GM18519 (cell line): ENCODE measurements around the gene IQSEC1.
A peak's percentile ranks its signal among the peaks of the same experiment; 100 is the strongest.

ENCODE experiments used
- ATAC-seq: cut with Tn5 transposase; IDR thresholded peaks from one replicate; pipeline ENCODE4 v1.9.1; 2021; ENCODE audit warnings: mild to moderate bottlenecking, moderate library complexity; ENCODE audit not compliant: unreplicated experiment, low FRiP score

IQSEC1 gene

DNA sequence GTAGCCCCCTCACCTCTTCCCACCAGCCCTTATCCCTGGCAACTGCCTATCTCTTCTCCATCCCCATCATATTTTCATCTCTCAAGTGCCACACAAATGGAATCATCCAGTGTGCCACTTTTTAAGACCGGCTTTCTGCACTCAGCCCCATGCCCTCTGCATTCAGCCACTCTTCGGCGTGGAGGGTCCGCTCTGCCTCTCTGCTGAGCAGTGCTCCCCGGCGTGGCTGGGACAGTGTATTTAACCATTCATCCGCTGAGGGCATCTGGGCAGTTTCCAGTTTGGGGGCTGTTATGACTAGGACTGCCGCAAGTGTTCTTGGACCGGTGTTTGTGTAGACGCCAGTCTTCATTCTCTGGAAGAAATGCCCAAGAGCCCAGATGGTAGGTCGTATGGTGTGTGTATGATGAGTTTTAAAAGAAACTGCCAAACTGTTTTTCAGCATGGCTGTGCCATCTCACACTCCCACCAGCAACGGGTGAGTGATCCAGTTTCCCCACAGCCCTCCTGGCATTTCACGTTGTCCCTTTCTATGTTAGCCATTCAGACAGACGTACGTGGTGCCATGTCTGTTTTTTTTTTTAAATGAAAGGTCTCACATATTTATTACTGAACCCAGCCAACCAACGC is 20.9 kb downstream of the IQSEC1 start:
- ATAC-seq: no peak

DNA sequence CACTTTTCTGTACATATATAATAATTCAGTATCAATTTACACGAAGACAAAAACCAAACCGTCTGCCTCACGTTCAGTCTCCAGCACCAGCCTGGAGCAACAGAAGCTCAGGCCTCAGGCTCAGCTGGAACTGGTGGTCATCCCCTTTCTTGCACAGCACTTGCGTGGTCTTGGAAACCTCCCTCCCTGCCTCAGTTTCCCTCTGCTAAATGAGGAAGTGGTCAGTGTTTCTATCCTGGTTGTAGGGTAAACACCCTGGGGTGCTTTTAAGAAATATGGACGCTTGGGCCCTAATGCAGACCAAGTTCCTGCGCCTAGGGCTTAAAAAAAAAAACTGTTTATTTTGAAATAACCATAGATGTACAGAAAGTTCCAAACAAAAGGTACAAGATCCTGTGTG is 21.6 kb downstream of the IQSEC1 start:
- no peak for ATAC-seq

DNA sequence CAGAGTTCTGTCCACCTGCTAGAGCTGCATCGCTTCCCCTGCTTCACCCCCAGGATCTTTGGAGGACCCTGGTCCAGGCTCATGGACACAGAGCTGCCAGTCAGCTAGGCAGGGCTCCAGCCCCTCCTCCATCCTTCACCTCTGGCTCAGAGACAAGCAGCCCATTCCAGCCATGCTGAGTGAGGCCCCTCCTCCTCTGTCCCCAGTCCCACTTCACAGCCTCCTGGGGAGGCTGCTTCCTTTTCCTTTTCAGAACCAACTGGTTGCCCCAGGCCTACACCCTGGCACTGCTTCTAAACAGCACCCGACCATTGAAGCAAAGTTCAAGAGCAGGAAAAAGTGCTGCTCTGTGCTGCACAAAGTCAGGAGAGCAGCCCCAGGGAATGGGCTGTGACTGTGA is 22.2 kb downstream of the IQSEC1 start:
- no peak for ATAC-seq

- no peak for ATAC-seq
Observed at GRCh38 chr3:13050446-13050845, 22.8 kb downstream of the IQSEC1 start.

DNA sequence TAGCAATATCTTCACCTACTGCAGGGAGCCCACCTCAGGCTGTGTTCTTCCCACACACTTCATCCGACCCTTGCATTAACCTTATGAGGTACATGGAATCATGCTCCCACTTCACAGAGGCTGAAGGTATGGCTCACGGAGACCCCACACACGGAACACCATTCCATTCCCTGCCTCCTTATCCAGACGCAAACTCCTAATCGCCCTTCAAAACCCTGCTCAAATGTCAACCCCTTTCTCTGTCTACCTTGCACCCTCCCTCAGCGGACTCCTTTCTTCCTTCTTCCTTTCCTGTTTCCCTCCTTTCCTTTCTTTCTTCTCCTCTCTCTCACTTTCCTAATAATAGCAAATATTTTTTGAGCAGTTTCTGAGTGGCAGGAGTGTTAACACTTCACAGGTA is 23.8 kb downstream of the IQSEC1 start:
- no peak for ATAC-seq

GRCh38 chr3:13047296-13048165 is 25.7 kb downstream of the IQSEC1 start:
- no peak for ATAC-seq

DNA sequence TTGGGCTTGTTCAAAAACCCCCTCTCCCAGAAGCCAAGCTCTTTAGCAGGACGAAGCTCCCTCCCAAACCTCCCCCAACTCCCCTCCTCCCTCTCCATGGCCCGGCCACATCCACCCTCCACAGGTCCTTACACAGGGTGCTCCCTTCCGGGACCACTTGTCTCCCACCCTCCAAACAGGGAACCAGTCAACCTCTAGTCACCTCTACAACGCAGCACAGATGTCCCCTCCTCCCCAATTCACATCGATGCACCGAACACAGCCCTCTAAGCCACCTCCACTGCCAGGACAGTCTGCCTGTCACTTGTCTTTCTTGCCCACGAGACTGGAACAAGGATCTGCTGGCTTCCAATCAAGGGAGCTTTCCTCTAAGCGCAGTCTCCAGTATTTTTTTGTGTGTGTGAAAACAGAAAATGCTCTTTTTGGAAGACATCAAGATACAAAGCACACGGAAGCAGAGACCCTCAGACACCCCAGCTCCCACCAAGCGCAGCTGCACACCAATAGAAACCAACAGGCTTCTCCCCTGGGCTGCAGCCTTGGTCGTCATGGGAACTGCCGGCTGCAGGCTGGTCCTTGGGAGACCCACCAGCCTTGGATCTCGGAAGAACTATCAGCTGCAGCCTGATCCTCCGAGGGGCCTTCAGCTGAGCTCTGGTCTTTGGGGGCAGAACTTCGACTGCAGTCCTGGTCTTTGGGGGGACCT is 26.5 kb downstream of the IQSEC1 start:
- no peak for ATAC-seq

DNA sequence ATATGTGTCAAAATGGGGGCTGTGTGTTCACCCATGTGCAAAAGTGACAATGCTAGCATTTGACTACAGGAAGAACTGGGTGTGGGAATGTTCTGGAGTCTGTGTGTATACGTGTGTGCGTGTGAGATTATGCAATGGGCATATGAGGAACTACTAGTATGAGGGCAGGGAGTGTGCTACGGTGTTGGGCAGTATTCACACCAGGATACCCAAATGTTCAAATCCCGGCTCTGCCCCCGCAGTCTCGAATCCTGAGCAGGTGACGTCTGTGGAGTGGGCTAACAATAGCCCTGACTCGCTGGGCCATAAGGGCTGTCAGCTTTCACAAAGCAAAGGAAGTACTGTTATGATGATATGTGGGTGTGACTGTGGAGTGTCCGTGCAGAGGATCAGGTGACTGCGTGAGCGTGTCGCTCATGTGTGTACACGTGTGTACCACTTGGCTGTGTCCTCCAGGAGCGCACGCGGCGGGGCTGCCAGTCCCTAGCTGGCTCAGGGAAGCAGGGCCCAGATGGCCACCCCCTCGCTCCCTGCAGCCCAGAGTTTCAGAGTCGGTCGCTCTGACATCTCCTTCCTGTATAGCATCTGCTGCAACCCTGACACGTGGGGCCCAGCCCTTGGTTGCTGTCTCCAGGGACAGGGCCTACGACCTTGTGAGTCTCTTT is 27.2 kb downstream of the IQSEC1 start:
- peak; percentile 86 for ATAC-seq

GRCh38 chr3:13045241-13045903 is 27.9 kb downstream of the IQSEC1 start:
- ATAC-seq: no peak

GRCh38 chr3:13044496-13045240 is 28.6 kb downstream of the IQSEC1 start:
- no peak for ATAC-seq

DNA sequence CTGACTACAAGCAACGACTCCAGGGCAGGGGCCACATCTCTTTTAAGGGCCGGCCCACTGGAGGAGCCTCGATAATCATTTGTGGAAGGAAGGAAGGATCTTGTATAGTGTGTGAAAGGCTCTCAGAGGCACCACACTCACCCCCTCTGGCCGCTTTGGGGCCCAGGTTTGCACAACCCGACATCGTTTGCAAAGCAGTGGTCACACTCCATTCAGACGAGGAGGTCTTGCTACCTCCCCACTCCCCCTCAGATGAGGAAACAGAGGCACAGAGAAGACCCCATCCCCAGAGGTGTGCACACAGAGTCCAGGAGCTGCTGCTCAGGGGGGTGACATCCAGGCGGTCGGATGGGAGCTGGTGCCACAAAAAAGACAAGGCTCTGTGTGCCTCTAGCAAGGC is 29.6 kb downstream of the IQSEC1 start:
- ATAC-seq: no peak

GRCh38 chr3:13042715-13043271 is 30.4 kb downstream of the IQSEC1 start:
- ATAC-seq: no peak

GRCh38 chr3:13042127-13042701 is 31.0 kb downstream of the IQSEC1 start:
- no peak for ATAC-seq

- ATAC-seq: no peak
Observed at GRCh38 chr3:13041113-13041776, 32.0 kb downstream of the IQSEC1 start.

GRCh38 chr3:13040361-13041074 is 32.7 kb downstream of the IQSEC1 start:
- peak; percentile 90 for ATAC-seq

- no peak for ATAC-seq
Observed at GRCh38 chr3:13039213-13039896, 33.9 kb downstream of the IQSEC1 start.

GRCh38 chr3:13037458-13038117 is 35.6 kb downstream of the IQSEC1 start:
- ATAC-seq: no peak
